ENCODE measurements around the gene SLC25A23. TPM values are rescaled to one million over a fixed set of nuclear protein-coding genes. Genes with fewer than 3 reads are reported as not detected.
"Not testable (repeated sequence)": the region's sequence is repeated elsewhere in the genome, so short reads cannot be mapped to it uniquely, and the experiment has no call there.

SLC25A23 gene
- total and polyA plus RNA-seq, 9 donors: 26.7 to 74.0 (median 43.8) TPM

GRCh38 chr19:6402837-6403608 lies 56.6 kb downstream of the SLC25A23 start:
- 32 to 37% (median 36%) methylated on average over 22 of the region's 22 CpGs for WGBS, 3 donors
- no peak for DNase-seq
- TF ChIP-seq CTCF (IDR thresholded peaks at IDR 0.05) (no peak), POLR2A (IDR thresholded peaks at IDR 0.05) (no peak), EP300 (IDR thresholded peaks at IDR 0.05) (no peak)

GRCh38 chr19:6402058-6402457 lies 57.5 kb downstream of the SLC25A23 start:
- Histone ChIP-seq H3K36me3 (no peaks in the 10 kb centered on the region), H3K4me3 (no peak overlapping the region), H3K9me3 (no peaks in the 10 kb centered on the region), H3K4me1 (ENCODE audit: insufficient read depth) (no peaks in the 10 kb centered on the region), H3K27ac (no peak overlapping the region), H3K27me3 (no peaks in the 10 kb centered on the region)
- TF ChIP-seq EP300 (IDR thresholded peaks at IDR 0.05): no peak
- TF ChIP-seq CTCF (IDR thresholded peaks at IDR 0.05): no peak
- no peak for TF ChIP-seq POLR2A (IDR thresholded peaks at IDR 0.05)
- intact Hi-C loops (cut with DNase I): no loop called here
- DNase-seq: no peak
- WGBS, 3 donors: 90 to 94% (median 93%) methylated on average over 10 of the region's 10 CpGs

More at GRCh38 chr19:6402837-6403608, 56.6 kb downstream of the SLC25A23 start:
- H3K4me3 ChIP-seq: no peak overlapping the region
- H3K27me3 ChIP-seq: no peaks in the 10 kb centered on the region
- no peaks in the 10 kb centered on the region for H3K4me1 ChIP-seq (ENCODE audit: insufficient read depth)
- intact Hi-C loops (cut with DNase I): no loop called here
- no peaks in the 10 kb centered on the region for H3K36me3 ChIP-seq
- H3K9me3 ChIP-seq: no peaks in the 10 kb centered on the region
- no peak overlapping the region for H3K27ac ChIP-seq

GRCh38 chr19:6400062-6400944 lies 59.3 kb downstream of the SLC25A23 start:
- H3K9me3 ChIP-seq; H3K4me3 ChIP-seq; DNase-seq; H3K27me3 ChIP-seq; intact Hi-C loops (cut with DNase I); H3K27ac ChIP-seq; H3K4me1 ChIP-seq (ENCODE audit: insufficient read depth); H3K36me3 ChIP-seq: not testable (repeated sequence)
- 85 to 89% (median 87%) methylated on average over 23 of the region's 23 CpGs for WGBS, 3 donors

GRCh38 chr19:6396305-6396704 lies 63.3 kb downstream of the SLC25A23 start:
- WGBS, 3 donors: 91 to 95% (median 94%) methylated on average over 12 of the region's 12 CpGs
- Histone ChIP-seq H3K36me3 (no peaks in the 10 kb centered on the region), H3K27ac (no peak overlapping the region), H3K4me3 (no peak overlapping the region), H3K27me3 (no peaks in the 10 kb centered on the region), H3K9me3 (no peaks in the 10 kb centered on the region), H3K4me1 (ENCODE audit: insufficient read depth) (peaks cover 4% of the 10 kb centered on the region)
- intact Hi-C loops (cut with DNase I): no loop called here
- DNase-seq: no peak
- TF ChIP-seq EP300 (IDR thresholded peaks at IDR 0.05) (no peak), POLR2A (IDR thresholded peaks at IDR 0.05) (no peak), CTCF (IDR thresholded peaks at IDR 0.05) (no peak)

All from ovary (tissue), 9 donors.